ENCODE results near the gene ATN1.

ATN1 gene

GRCh38 chr12:6979021-6979420 lies 51.3 kb downstream of the ATN1 start:
- DNase-seq, result no peak

- no peak for DNase-seq
Measured at GRCh38 chr12:6979453-6979852, 51.7 kb downstream of the ATN1 start.

GRCh38 chr12:6980075-6980474 lies 52.3 kb downstream of the ATN1 start:
- no peak for DNase-seq

DNA sequence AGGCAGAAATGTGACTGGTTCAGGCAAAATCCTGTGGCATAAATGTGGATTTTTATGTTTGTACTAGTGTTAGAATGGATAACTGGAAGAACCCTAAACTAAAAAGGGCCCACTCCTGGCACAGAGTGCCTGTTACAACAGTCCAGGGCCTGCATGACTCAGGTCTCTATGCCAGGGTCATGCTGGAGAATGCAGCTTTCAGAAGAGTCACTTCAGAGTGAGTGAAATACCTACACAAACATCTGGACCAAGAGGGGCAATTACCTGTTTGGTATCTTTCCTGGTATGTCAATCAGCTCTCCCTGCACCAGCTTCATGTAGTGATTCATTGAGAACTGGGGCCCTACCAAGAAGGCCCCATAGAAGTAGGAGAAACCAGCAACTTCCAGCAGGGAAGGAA lies 53.0 kb downstream of the ATN1 start:
- no peak for DNase-seq

GRCh38 chr12:6981152-6982052 lies 53.6 kb downstream of the ATN1 start:
- DNase-seq, result no peak

GRCh38 chr12:6982532-6982931 lies 54.8 kb downstream of the ATN1 start:
- DNase-seq, result no peak

- DNase-seq, result no peak
Measured at GRCh38 chr12:6987956-6988553, 60.3 kb downstream of the ATN1 start.

Measured in activated T-cell treated with anti-CD3 and anti-CD28 coated beads for 4 hours (primary cell).